ENCODE measurements around the gene HYCC2.

DNA sequence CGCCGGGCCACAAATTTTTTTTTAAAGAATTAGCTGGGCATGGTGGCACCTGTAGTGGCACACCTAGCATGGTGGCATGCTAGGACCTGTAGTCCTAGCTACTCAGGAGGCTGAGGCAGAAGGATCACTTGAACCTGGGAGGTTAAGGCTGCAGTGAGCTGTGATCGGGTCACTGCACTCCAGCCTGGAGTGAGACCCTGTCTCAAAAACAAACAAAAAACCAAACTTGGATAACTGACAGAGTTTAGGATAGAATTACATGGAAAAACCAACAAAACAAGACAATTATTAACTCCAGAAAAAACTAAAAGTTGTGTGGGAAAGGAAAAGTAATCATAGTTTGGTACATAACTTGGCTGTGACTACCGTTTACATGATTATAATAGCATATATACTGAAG is 42.9 kb upstream of the HYCC2 start:
- no peak for TF ChIP-seq GATA2 (IDR thresholded peaks at IDR 0.05; ENCODE audit: low read depth, low read length)
- no peak for TF ChIP-seq GATA3 (IDR thresholded peaks at IDR 0.05; ENCODE audit: low read depth, low read length)
